GM23338 (cell line): ENCODE results near the gene TECPR2. TPM values are rescaled to one million over a fixed set of nuclear protein-coding genes. Genes with fewer than 3 reads are reported as not detected.
A peak's percentile ranks its signal among the peaks of the same experiment; 100 is the strongest.

Experiments used
- ATAC-seq: fragments of 200-7000 bp; cut with Tn5 transposase; 3 replicates; pipeline ENCODE4 v1.9.1; 2020
- DNase-seq: peaks from one replicate; pipeline ENCODE4 v3.0.0-alpha.2; 2015; ENCODE audit warnings: low spot score
- H2AFZ ChIP-seq: fragments of 200-600 bp; sonication (generic); 2 replicates; pipeline ENCODE4 v1.8.0; 2016; ENCODE audit warnings: antibody characterized with exemption, mild to moderate bottlenecking, moderate library complexity
- H3F3A ChIP-seq: fragments of 200-600 bp; sonication (generic); replicated peaks from 2 replicates; pipeline ENCODE4 v1.8.0; 2017; ENCODE audit warnings: antibody characterized with exemption, mixed run types, low read depth
- H3K27ac ChIP-seq: fragments of 200-600 bp; sonication (generic); 2 replicates; pipeline ENCODE4 v1.6.1; 2016; ENCODE audit warnings: low read depth
- H3K27me3 ChIP-seq: fragments of 200-600 bp; sonication (generic); 2 replicates; pipeline ENCODE4 v1.8.0; 2016; ENCODE audit warnings: mild to moderate bottlenecking, mixed run types, moderate library complexity; ENCODE audit not compliant: insufficient read depth
- H3K36me3 ChIP-seq: fragments of 200-600 bp; sonication (generic); 2 replicates; pipeline ENCODE4 v1.8.0; 2016; ENCODE audit warnings: mild to moderate bottlenecking; ENCODE audit not compliant: insufficient read depth
- H3K4me1 ChIP-seq: fragments of 200-600 bp; sonication (generic); 2 replicates; pipeline ENCODE4 v1.8.0; 2016; ENCODE audit warnings: mild to moderate bottlenecking, moderate library complexity; ENCODE audit not compliant: insufficient read depth
- H3K4me2 ChIP-seq: fragments of 200-600 bp; sonication (generic); 2 replicates; pipeline ENCODE4 v1.7.1; 2017; ENCODE audit warnings: mixed run types
- H3K4me3 ChIP-seq: fragments of 200-600 bp; sonication (generic); 2 replicates; pipeline ENCODE4 v1.6.1; 2016; ENCODE audit warnings: mixed run types
- H3K79me2 ChIP-seq: fragments of 200-600 bp; sonication (generic); replicated peaks from 2 replicates; pipeline ENCODE4 v1.8.0; 2017; ENCODE audit warnings: mild to moderate bottlenecking; ENCODE audit not compliant: insufficient read depth
- H3K9me2 ChIP-seq: fragments of 200-600 bp; sonication (generic); 2 replicates; pipeline ENCODE4 v1.8.0; 2017; ENCODE audit not compliant: insufficient read depth
- H4K20me1 ChIP-seq: fragments of 200-600 bp; sonication (generic); replicated peaks from 2 replicates; pipeline ENCODE4 v1.8.0; 2017; ENCODE audit warnings: mild to moderate bottlenecking; ENCODE audit not compliant: insufficient read depth
- H3K27ac Mint-ChIP-seq: 2 replicates; pipeline ENCODE4 v1.8.0; 2020; ENCODE audit warnings: inconsistent platforms, mild to moderate bottlenecking, moderate library complexity, mixed read lengths
- H3K27me3 Mint-ChIP-seq: 3 replicates; pipeline ENCODE4 v1.8.0; 2022; ENCODE audit warnings: low read depth, mild to moderate bottlenecking, moderate library complexity, mixed read lengths, inconsistent platforms; ENCODE audit not compliant: insufficient read depth, poor library complexity
- H3K36me3 Mint-ChIP-seq: 3 replicates; pipeline ENCODE4 v1.8.0; 2021; ENCODE audit warnings: low read depth, mild to moderate bottlenecking, inconsistent platforms, moderate library complexity, mixed read lengths
- H3K4me1 Mint-ChIP-seq: 3 replicates; pipeline ENCODE4 v1.8.0; 2020; ENCODE audit warnings: mild to moderate bottlenecking, inconsistent platforms, mixed read lengths
- H3K4me3 Mint-ChIP-seq: 3 replicates; pipeline ENCODE4 v1.8.0; 2021; ENCODE audit warnings: moderate library complexity, mild to moderate bottlenecking, inconsistent platforms, mixed read lengths
- H3K9me3 Mint-ChIP-seq: 3 replicates; pipeline ENCODE4 v1.8.0; 2020; ENCODE audit warnings: moderate library complexity, mild to moderate bottlenecking, inconsistent platforms, mixed read lengths
- CREB1 ChIP-seq: fragments of 250-450 bp; sonication (Bioruptor Pico); IDR thresholded peaks from 2 replicates; pipeline ENCODE4 v1.5.0; 2020; ENCODE audit warnings: low read depth, mild to moderate bottlenecking, moderate library complexity
- CTCF ChIP-seq, 2 experiments: fragments of 200-600 bp in 1 of 2; sonication (generic) in 1 of 2; conservative IDR thresholded peaks; 2 replicates each; pipeline versions ENCODE4 v1.5.1 to v1.6.1; 2016 to 2017; ENCODE audit warnings: antibody characterized with exemption in 2 of 2, low read depth in 2 of 2, mild to moderate bottlenecking in 2 of 2, moderate library complexity in 1 of 2
- ETS1 ChIP-seq: IDR thresholded peaks from 2 replicates; pipeline ENCODE4 v1.6.1; 2016; ENCODE audit warnings: antibody characterized with exemption
- EZH2 ChIP-seq: fragments of 200-600 bp; sonication (generic); IDR thresholded peaks from one replicate; pipeline ENCODE4 v1.8.0; 2017; ENCODE audit warnings: antibody characterized with exemption, mild to moderate bottlenecking, low read depth; ENCODE audit not compliant: unreplicated experiment
- JUNB ChIP-seq: IDR thresholded peaks from one replicate; pipeline ENCODE4 v1.6.1; 2016; ENCODE audit warnings: antibody characterized with exemption; ENCODE audit not compliant: unreplicated experiment
- NANOG ChIP-seq: IDR thresholded peaks from 2 replicates; pipeline ENCODE4 v1.6.1; 2016; ENCODE audit warnings: antibody characterized with exemption, borderline replicate concordance
- POLR2AphosphoS5 ChIP-seq: IDR thresholded peaks from 2 replicates; pipeline ENCODE4 v1.6.1; 2016; ENCODE audit warnings: antibody characterized with exemption, low read depth
- STAT1 ChIP-seq: IDR thresholded peaks from one replicate; pipeline ENCODE4 v1.6.1; 2016; ENCODE audit warnings: antibody characterized with exemption; ENCODE audit not compliant: unreplicated experiment
- ZNF114 ChIP-seq: fragments of 250-450 bp; sonication (Bioruptor Pico); IDR thresholded peaks from 2 replicates; pipeline ENCODE4 v1.5.0; 2020; ENCODE audit warnings: mild to moderate bottlenecking, moderate library complexity
- ZNF331 ChIP-seq: fragments of 250-450 bp; sonication (Bioruptor Pico); IDR thresholded peaks from 2 replicates; pipeline ENCODE4 v1.5.0; 2020; ENCODE audit warnings: low read depth, mild to moderate bottlenecking, moderate library complexity
- ZNF462 ChIP-seq: fragments of 250-450 bp; sonication (Bioruptor Pico); IDR thresholded peaks from 2 replicates; pipeline ENCODE4 v1.5.0; 2020; ENCODE audit warnings: mild to moderate bottlenecking, moderate library complexity
- polyA plus RNA-seq: library from polyadenylated mRNA; unstranded; fragments of >200 nt; fragmentation: Nextera tagmentation; extraction: Ambion mirVana; gene quantifications from 2 replicates; pipeline ENCODE4 v1.2.1, GENCODE V29; 2016
- total RNA-seq: library from RNA; depleted of rRNA; stranded (reverse); fragments of >200 nt; shearing (Covaris generic); gene quantifications from 2 replicates; pipeline ENCODE4 v1.2.3, GENCODE V29; 2014

Gene TECPR2
- total and polyA plus RNA-seq, 2 experiments from 2014 or later: 4.8 to 20.5 TPM

GRCh38 chr14:102315121-102315520 is 47.6 kb upstream of the TECPR2 start (continued):
- no peak for TF ChIP-seq ETS1
- TF ChIP-seq EZH2: no peak
- TF ChIP-seq NANOG: no peak

GRCh38 chr14:102316338-102316742 is 46.4 kb upstream of the TECPR2 start:
- H3K4me3 ChIP-seq: peak overlapping the region; percentile 64
- H3K27ac Mint-ChIP-seq: peak overlapping the region; percentile 94
- ATAC-seq (no peak), DNase-seq (no peak)
- 0 out of 3 replicates have a peak, but pooled peaks cover 5% of the 10 kb centered on the region for H3K9me3 Mint-ChIP-seq
- H2AFZ ChIP-seq: peak overlapping the region; percentile 95; the same call in 1 of the 2 replicates
- no peaks in the 10 kb centered on the region for H4K20me1 ChIP-seq
- peaks cover 21% of the 10 kb centered on the region for H3F3A ChIP-seq
- no peaks in the 10 kb centered on the region; the same call in 2 of the 3 replicates for H3K36me3 Mint-ChIP-seq
- peaks cover 29% of the 10 kb centered on the region for H3K27me3 ChIP-seq
- H3K4me1 Mint-ChIP-seq: peaks cover 23% of the 10 kb centered on the region
- H3K27me3 Mint-ChIP-seq: peaks cover 44% of the 10 kb centered on the region
- no peaks in the 10 kb centered on the region for H3K79me2 ChIP-seq
- peak overlapping the region; percentile 78; the same call in 1 of the 2 replicates for H3K27ac ChIP-seq
- TF ChIP-seq JUNB (no peak), NANOG (no peak), POLR2AphosphoS5 (no peak), CREB1 (CRISPR knock-in tag) (no peak), ZNF331 (CRISPR knock-in tag) (no peak), ZNF462 (CRISPR knock-in tag) (no peak), ZNF114 (CRISPR knock-in tag) (no peak), STAT1 (no peak), ETS1 (no peak), CTCF (conservative IDR thresholded peaks at IDR 0.05; ENCODE audit: low read depth in 2 of 2) (no peak), EZH2 (no peak)
- H3K9me2 ChIP-seq: no peaks in the 10 kb centered on the region
- H3K4me3 Mint-ChIP-seq: peak overlapping the region; percentile 95
- no peaks in the 10 kb centered on the region for H3K36me3 ChIP-seq
- peaks cover 27% of the 10 kb centered on the region for H3K4me1 ChIP-seq
- H3K4me2 ChIP-seq: peak overlapping the region; percentile 77
